Keratinocyte (primary cell): ENCODE results near the gene NLRP9. TPM values are rescaled to one million over a fixed set of nuclear protein-coding genes. Genes with fewer than 3 reads are reported as not detected.

ENCODE experiments used
- DNase-seq: peaks from one replicate; pipeline ENCODE4 v3.0.0-alpha.2; 2011; ENCODE audit warnings: low read depth, missing footprints, low spot score
- FAIRE-seq: peaks from 2 replicates; lab custom pipeline; 2011; peaks lifted over from hg19 to GRCh38; lab: Jason Lieb, UNC
- H2AFZ ChIP-seq: 2 replicates; pipeline ENCODE4 v1.6.0; 2012; ENCODE audit warnings: low read length, control low read depth, inconsistent platforms; ENCODE audit not compliant: control insufficient read depth
- H3K27ac ChIP-seq: 2 replicates; pipeline ENCODE4 v1.5.1; 2011; ENCODE audit warnings: low read length; ENCODE audit not compliant: control insufficient read depth, insufficient read depth
- H3K27me3 ChIP-seq: 3 replicates; pipeline ENCODE4 v1.6.0; 2011; ENCODE audit warnings: low read length; ENCODE audit not compliant: control insufficient read depth, insufficient read depth; ENCODE audit errors: extremely low read depth
- H3K36me3 ChIP-seq, 2 experiments: 2 replicates in 1 of 2; 3 replicates in 1 of 2; pipeline ENCODE4 v1.5.1; 2011; ENCODE audit warnings: low read length in 2 of 2, mild to moderate bottlenecking in 1 of 2; ENCODE audit not compliant: control insufficient read depth in 2 of 2, insufficient read depth in 2 of 2; ENCODE audit errors: extremely low read depth in 1 of 2
- H3K4me1 ChIP-seq: 3 replicates; pipeline ENCODE4 v1.5.1; 2011; ENCODE audit warnings: low read length; ENCODE audit not compliant: control insufficient read depth, insufficient read depth; ENCODE audit errors: extremely low read depth
- H3K4me2 ChIP-seq: 3 replicates; pipeline ENCODE4 v1.6.0; 2011; ENCODE audit warnings: low read depth, low read length; ENCODE audit not compliant: control insufficient read depth, insufficient read depth; ENCODE audit errors: extremely low read depth
- H3K4me3 ChIP-seq, 3 experiments: fragments of 200-600 bp in 1 of 3; sonication (generic) in 1 of 3; 2 replicates in 2 of 3; 3 replicates in 1 of 3; pipeline ENCODE4 v1.5.1; 2011 to 2016; ENCODE audit warnings: low read length in 3 of 3, mild to moderate bottlenecking in 3 of 3, control low read depth in 2 of 3, inconsistent platforms in 1 of 3, low read depth in 1 of 3, mixed read lengths in 1 of 3, mixed run types in 1 of 3, moderate library complexity in 1 of 3; ENCODE audit not compliant: control insufficient read depth in 2 of 3, insufficient read depth in 2 of 3; ENCODE audit errors: extremely low read depth in 1 of 3
- H3K79me2 ChIP-seq: 2 replicates; pipeline ENCODE4 v1.6.0; 2012; ENCODE audit warnings: low read length; ENCODE audit not compliant: control insufficient read depth, insufficient read depth
- H3K9ac ChIP-seq: 3 replicates; pipeline ENCODE4 v1.6.0; 2011; ENCODE audit warnings: low read length; ENCODE audit not compliant: control insufficient read depth, insufficient read depth; ENCODE audit errors: extremely low read depth
- H3K9me1 ChIP-seq: 3 replicates; pipeline ENCODE4 v1.6.0; 2011; ENCODE audit warnings: low read length; ENCODE audit not compliant: control insufficient read depth, insufficient read depth; ENCODE audit errors: extremely low read depth
- H3K9me3 ChIP-seq: 2 replicates; pipeline ENCODE4 v1.5.1; 2012; ENCODE audit warnings: low read depth, low read length; ENCODE audit not compliant: control insufficient read depth
- H4K20me1 ChIP-seq: 3 replicates; pipeline ENCODE4 v1.6.0; 2011; ENCODE audit warnings: low read length; ENCODE audit not compliant: control insufficient read depth, insufficient read depth; ENCODE audit errors: extremely low read depth
- EZH2 ChIP-seq: IDR thresholded peaks from one replicate; pipeline ENCODE4 v1.6.1; 2012; ENCODE audit warnings: inconsistent platforms, mild to moderate bottlenecking, low read length, moderate library complexity
- dilution Hi-C: fragments of 300-500 bp; cut with MboI; formaldehyde crosslinking; loops from one replicate; pipeline ENCODE4 v1.7.0; 2020; ENCODE audit warnings: low sequenced_read_pairs; ENCODE audit not compliant: extremely low pct_ligation_motif_present
- polyA plus RNA-seq, 5 experiments: library from polyadenylated mRNA; depleted of rRNA in 3 of 5; stranded (reverse) in 3 of 5; stranded (forward) in 1 of 5; unstranded in 1 of 5; fragments of >200 nt; gene quantifications; 1 replicate in 1 of 5; 2 replicates in 3 of 5; 3 replicates in 1 of 5; pipeline versions ENCODE4 v1.2.1 to v1.2.3, GENCODE V29; 2011 to 2012; ENCODE audit warnings: missing spikeins in 2 of 5, low read depth in 1 of 5, low replicate concordance in 1 of 5
- TF ChIP-seq, protein P1 (sequence below), 3 experiments: IDR thresholded peaks in 1 of 3; conservative IDR thresholded peaks in 1 of 3; optimal IDR thresholded peaks in 1 of 3; 2 replicates in 2 of 3; 3 replicates in 1 of 3; pipeline versions ENCODE3 to v1.5.1; 2011; ENCODE audit warnings: low read length in 3 of 3, mild to moderate bottlenecking in 3 of 3, moderate library complexity in 2 of 3, control low read depth in 1 of 3, inconsistent platforms in 1 of 3; ENCODE audit not compliant: insufficient read depth in 2 of 3; ENCODE audit errors: extremely low read depth in 1 of 3

NLRP9 gene
- polyA plus RNA-seq, 1 donor (not counting 4 experiments of a cell fraction or from before 2014, with no cell fraction given) = not detected

GRCh38 chr19:55673465-55673864, 64.7 kb downstream of the NLRP9 start:
- Histone ChIP-seq H3K4me1 (peaks cover 19% of the 10 kb centered on the region), H4K20me1 (peaks cover 28% of the 10 kb centered on the region)
- FAIRE-seq = no peak

DNA sequence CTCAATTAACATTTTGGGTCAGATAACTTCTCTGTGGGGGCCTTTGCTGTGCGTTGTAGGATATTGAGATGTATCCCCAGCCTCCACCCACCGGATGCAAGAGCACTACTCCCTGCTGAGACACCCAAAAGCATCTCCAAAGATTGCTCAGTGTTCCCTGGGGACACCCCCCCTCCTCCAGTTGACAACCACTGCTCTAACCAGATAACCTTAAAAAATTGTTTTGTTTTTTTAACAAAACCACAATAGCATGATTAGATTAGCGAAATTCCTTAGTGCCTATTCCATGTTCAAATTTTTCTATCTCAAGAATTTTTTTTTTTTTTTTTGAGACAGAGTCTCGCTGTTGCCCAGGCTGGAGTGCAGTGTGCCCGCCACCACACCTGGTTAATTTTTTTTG, 65.8 kb downstream of the NLRP9 start:
- peaks cover 1% of the 10 kb centered on the region for H3K9me1 ChIP-seq
- H3K4me1 ChIP-seq = peaks cover 24% of the 10 kb centered on the region
- no peak overlapping the region for H3K9ac ChIP-seq
- H2AFZ ChIP-seq = no peak overlapping the region
- no peak overlapping the region for H3K4me2 ChIP-seq
- no peak for DNase-seq
- peaks cover 85% of the 10 kb centered on the region for H3K79me2 ChIP-seq
- dilution Hi-C loops = no loop called here
- TF ChIP-seq, protein P1, sequence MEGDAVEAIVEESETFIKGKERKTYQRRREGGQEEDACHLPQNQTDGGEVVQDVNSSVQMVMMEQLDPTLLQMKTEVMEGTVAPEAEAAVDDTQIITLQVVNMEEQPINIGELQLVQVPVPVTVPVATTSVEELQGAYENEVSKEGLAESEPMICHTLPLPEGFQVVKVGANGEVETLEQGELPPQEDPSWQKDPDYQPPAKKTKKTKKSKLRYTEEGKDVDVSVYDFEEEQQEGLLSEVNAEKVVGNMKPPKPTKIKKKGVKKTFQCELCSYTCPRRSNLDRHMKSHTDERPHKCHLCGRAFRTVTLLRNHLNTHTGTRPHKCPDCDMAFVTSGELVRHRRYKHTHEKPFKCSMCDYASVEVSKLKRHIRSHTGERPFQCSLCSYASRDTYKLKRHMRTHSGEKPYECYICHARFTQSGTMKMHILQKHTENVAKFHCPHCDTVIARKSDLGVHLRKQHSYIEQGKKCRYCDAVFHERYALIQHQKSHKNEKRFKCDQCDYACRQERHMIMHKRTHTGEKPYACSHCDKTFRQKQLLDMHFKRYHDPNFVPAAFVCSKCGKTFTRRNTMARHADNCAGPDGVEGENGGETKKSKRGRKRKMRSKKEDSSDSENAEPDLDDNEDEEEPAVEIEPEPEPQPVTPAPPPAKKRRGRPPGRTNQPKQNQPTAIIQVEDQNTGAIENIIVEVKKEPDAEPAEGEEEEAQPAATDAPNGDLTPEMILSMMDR (optimal IDR thresholded peaks at IDR 0.05 in 1 of 3, IDR thresholded peaks at IDR 0.05 in 1 of 3, conservative IDR thresholded peaks at IDR 0.05 in 1 of 3; ENCODE audit: extremely low read depth in 1 of 3, insufficient read depth in 2 of 3, low read length in 3 of 3) = no peak
- TF ChIP-seq EZH2 = no peak
- FAIRE-seq = no peak
- no peak overlapping the region for H3K4me3 ChIP-seq
- H4K20me1 ChIP-seq = peaks cover 34% of the 10 kb centered on the region
- no peaks in the 10 kb centered on the region for H3K9me3 ChIP-seq
- peaks cover 22 to 32% of the 10 kb centered on the region in 2 experiments for H3K36me3 ChIP-seq
- no peaks in the 10 kb centered on the region for H3K27me3 ChIP-seq
- no peak overlapping the region for H3K27ac ChIP-seq

More at GRCh38 chr19:55673465-55673864, 64.7 kb downstream of the NLRP9 start:
- Histone ChIP-seq H3K9me1 (no peaks in the 10 kb centered on the region), H3K4me3 (no peak overlapping the region), H3K27me3 (no peaks in the 10 kb centered on the region), H3K9me3 (no peaks in the 10 kb centered on the region), H2AFZ (no peak overlapping the region), H3K36me3 (peaks cover 27 to 29% of the 10 kb centered on the region in 2 experiments), H3K9ac (no peak overlapping the region), H3K79me2 (peaks cover 85% of the 10 kb centered on the region), H3K4me2 (no peak overlapping the region), H3K27ac (no peak overlapping the region)
- TF ChIP-seq, protein P1 (optimal IDR thresholded peaks at IDR 0.05 in 1 of 3, IDR thresholded peaks at IDR 0.05 in 1 of 3, conservative IDR thresholded peaks at IDR 0.05 in 1 of 3; ENCODE audit: extremely low read depth in 1 of 3, insufficient read depth in 2 of 3, low read length in 3 of 3) = no peak
- TF ChIP-seq EZH2 = no peak
- DNase-seq = no peak
- dilution Hi-C loops = no loop called here
